Measurements from ENCODE around the gene ZNF773.
"Not testable (repeated sequence)": the region's sequence is repeated elsewhere in the genome, so short reads cannot be mapped to it uniquely, and the experiment has no call there.

Gene ZNF773

GRCh38 chr19:57506163-57506562, 6.4 kb downstream of the ZNF773 start:
- no peak for DNase-seq (ENCODE audit: low spot score)
- Histone ChIP-seq H3K27ac (no peak overlapping the region), H3K4me3 (no peak overlapping the region)
- TF ChIP-seq, protein P1, sequence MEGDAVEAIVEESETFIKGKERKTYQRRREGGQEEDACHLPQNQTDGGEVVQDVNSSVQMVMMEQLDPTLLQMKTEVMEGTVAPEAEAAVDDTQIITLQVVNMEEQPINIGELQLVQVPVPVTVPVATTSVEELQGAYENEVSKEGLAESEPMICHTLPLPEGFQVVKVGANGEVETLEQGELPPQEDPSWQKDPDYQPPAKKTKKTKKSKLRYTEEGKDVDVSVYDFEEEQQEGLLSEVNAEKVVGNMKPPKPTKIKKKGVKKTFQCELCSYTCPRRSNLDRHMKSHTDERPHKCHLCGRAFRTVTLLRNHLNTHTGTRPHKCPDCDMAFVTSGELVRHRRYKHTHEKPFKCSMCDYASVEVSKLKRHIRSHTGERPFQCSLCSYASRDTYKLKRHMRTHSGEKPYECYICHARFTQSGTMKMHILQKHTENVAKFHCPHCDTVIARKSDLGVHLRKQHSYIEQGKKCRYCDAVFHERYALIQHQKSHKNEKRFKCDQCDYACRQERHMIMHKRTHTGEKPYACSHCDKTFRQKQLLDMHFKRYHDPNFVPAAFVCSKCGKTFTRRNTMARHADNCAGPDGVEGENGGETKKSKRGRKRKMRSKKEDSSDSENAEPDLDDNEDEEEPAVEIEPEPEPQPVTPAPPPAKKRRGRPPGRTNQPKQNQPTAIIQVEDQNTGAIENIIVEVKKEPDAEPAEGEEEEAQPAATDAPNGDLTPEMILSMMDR (IDR thresholded peaks at IDR 0.05), result no peak

- DNase-seq (ENCODE audit: low spot score), result no peak
- H3K27ac ChIP-seq, result no peak overlapping the region
- TF ChIP-seq, protein P1 (IDR thresholded peaks at IDR 0.05), result no peak
- H3K4me3 ChIP-seq, result no peak overlapping the region
These were observed 11.7 kb downstream of the ZNF773 start for GRCh38 chr19:57511484-57511883.

GRCh38 chr19:57512845-57513244, 13.1 kb downstream of the ZNF773 start:
- H3K4me3 ChIP-seq, result peak overlapping the region; percentile 17
- TF ChIP-seq, protein P1 (IDR thresholded peaks at IDR 0.05), result no peak
- H3K27ac ChIP-seq, result no peak overlapping the region
- DNase-seq (ENCODE audit: low spot score), result no peak

DNA sequence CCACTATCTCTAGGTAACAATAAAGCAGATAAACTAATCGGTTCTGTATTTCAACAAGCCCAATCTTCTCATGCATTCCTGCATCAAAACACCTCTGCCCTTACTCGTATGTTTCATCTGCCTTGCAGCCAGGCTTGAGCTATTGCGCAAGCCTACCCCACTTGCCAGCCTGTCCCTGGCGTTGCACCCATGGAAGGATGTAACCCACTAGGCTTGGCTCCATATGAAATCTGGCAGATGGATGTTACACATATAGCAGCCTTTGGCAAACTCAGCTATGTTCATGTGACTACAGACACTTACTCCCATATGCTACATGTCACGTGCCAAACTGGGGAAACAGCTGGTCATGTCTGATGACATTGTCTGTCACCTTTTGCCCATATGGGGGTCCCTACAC, 15.5 kb downstream of the ZNF773 start:
- no peak overlapping the region for H3K4me3 ChIP-seq
- no peak overlapping the region for H3K27ac ChIP-seq
- TF ChIP-seq, protein P1 (IDR thresholded peaks at IDR 0.05), result no peak
- no peak for DNase-seq (ENCODE audit: low spot score)

DNA sequence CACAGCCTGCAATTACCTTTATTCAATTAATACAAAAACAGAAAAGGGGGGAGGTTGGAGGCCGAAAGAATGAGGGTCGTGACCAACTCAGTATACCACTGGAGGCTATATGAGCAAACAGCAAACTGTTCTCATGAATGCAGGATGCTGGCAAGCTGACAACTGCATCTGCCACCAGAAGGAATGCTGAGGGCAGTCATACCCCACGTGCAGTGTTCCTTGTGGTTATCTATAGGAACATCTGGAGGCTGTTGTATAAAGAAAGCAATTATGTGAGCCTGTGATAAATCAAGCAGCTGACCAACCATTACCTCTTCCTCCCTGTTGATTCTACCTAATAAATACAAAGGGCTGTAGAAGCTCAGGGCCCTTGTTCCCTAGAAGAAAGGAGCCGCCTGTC, 18.3 kb downstream of the ZNF773 start:
- DNase-seq (ENCODE audit: low spot score); H3K4me3 ChIP-seq; H3K27ac ChIP-seq: not testable (repeated sequence)

GRCh38 chr19:57527136-57527881, 27.6 kb downstream of the ZNF773 start, which contains the start of gene ZNF549:
Gene ZNF549 (plus strand): TSS chr19:57527356. CDS start chr19:57527574, 218 bp downstream.
- TF ChIP-seq, protein P1 (IDR thresholded peaks at IDR 0.05), result no peak
- Histone ChIP-seq H3K4me3 (peak within 1 kb of the TSS; percentile 92), H3K27ac (peak within 1 kb of the TSS; percentile 72 to 87)
- peak; percentile 93 for DNase-seq (ENCODE audit: low spot score)

- no peak for DNase-seq (ENCODE audit: low spot score)
- peak overlapping the region; percentile 41 for H3K4me3 ChIP-seq
- TF ChIP-seq, protein P1 (IDR thresholded peaks at IDR 0.05), result no peak
- no peak overlapping the region for H3K27ac ChIP-seq
These were observed 38.3 kb downstream of the ZNF773 start for GRCh38 chr19:57537953-57538547.

Data from coronary artery (tissue), 2 donors.